Measurements from ENCODE around the gene EPHA2.

The EPHA2 gene

GRCh38 chr1:16090076-16090826 is 65.6 kb downstream of the EPHA2 start:
- TF ChIP-seq, protein P1, sequence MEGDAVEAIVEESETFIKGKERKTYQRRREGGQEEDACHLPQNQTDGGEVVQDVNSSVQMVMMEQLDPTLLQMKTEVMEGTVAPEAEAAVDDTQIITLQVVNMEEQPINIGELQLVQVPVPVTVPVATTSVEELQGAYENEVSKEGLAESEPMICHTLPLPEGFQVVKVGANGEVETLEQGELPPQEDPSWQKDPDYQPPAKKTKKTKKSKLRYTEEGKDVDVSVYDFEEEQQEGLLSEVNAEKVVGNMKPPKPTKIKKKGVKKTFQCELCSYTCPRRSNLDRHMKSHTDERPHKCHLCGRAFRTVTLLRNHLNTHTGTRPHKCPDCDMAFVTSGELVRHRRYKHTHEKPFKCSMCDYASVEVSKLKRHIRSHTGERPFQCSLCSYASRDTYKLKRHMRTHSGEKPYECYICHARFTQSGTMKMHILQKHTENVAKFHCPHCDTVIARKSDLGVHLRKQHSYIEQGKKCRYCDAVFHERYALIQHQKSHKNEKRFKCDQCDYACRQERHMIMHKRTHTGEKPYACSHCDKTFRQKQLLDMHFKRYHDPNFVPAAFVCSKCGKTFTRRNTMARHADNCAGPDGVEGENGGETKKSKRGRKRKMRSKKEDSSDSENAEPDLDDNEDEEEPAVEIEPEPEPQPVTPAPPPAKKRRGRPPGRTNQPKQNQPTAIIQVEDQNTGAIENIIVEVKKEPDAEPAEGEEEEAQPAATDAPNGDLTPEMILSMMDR (conservative IDR thresholded peaks at IDR 0.05; ENCODE audit: low read depth) = no peak
- no peak overlapping the region for H3K27ac ChIP-seq
- POLR2A ChIA-PET (ENCODE audit: low non-redundant PET) = no interaction called here
- no peak for DNase-seq (ENCODE audit: low spot score)
- CTCF ChIA-PET = interaction anchor here (2.3 kb wide), 1 partner anchor 155 kb away, joined by 7 read pairs; no protein-coding TSS in a partner anchor

- DNase-seq (ENCODE audit: low spot score) = peak; percentile 78
- POLR2A ChIA-PET (ENCODE audit: low non-redundant PET) = no interaction called here
- CTCF ChIA-PET = interaction anchor here (0.7 to 2.3 kb wide), 4 partner anchors 16 to 203 kb away, joined by 3 to 7 read pairs (median 4); no protein-coding TSS in a partner anchor
- H3K27ac ChIP-seq = peak overlapping the region; percentile 51
- TF ChIP-seq, protein P1 (conservative IDR thresholded peaks at IDR 0.05; ENCODE audit: low read depth) = no peak
These were observed 66.9 kb downstream of the EPHA2 start for GRCh38 chr1:16088996-16089395.

DNA sequence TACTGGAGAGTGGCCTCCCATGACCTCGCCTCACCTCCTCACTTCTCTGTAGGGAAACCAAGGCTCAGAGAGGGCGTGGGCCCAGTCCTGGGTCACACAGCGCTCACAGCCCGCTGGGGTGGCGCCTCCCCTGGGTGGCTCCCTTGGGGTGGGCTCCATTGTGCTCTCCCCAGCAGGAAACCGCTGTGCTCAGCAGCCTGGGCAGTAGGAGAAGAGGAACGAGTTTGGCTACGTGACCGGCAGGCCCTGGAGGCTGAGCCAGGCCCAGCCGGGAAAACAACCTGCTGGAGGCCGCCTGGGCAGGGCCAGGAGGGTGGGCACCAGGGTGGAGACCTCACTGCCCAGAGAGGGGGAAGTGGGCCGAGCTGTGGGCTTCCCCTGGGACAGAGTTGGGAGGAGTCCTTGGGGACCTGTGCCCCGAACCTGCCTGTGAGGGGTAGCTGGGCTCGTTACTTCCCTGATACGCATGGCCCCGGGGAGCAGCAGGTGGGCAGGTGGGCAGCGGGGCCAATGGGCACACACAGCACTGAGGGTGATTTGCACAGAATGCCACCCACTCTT is 67.4 kb downstream of the EPHA2 start:
- no peak for DNase-seq (ENCODE audit: low spot score)
- TF ChIP-seq, protein P1 (conservative IDR thresholded peaks at IDR 0.05; ENCODE audit: low read depth) = no peak
- H3K27ac ChIP-seq = peak overlapping the region; percentile 51
- ChIA-PET CTCF (interaction anchor here (0.7 to 2.3 kb wide), 5 partner anchors 10 to 203 kb away, joined by 3 to 7 read pairs (median 4); no protein-coding TSS in a partner anchor), POLR2A (ENCODE audit: low non-redundant PET) (no interaction called here)

DNA sequence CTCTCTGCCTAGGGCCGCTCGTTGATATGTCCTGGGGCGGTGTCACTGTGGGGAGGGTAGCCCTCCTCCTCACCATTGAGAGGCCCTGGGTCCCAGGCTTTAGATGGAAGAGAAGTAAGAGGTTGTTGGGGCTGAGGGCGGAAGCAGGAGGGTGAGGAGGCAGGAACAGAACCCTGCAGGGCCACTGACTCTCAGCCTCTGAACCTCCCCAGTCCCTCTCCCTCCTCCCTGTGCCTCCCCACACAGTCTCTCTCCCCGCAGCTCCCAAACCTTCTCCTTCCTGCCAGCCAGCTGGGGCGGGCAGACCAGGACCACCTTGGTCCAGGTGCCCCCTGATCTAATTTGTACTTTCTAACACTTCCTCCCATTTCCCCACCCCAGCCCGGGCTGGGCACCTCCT is 68.1 kb downstream of the EPHA2 start:
- TF ChIP-seq, protein P1 (conservative IDR thresholded peaks at IDR 0.05; ENCODE audit: low read depth) = no peak
- CTCF ChIA-PET = interaction anchor here (1.5 to 2.3 kb wide), 2 partner anchors 9 to 157 kb away, joined by 4 to 7 read pairs; no protein-coding TSS in a partner anchor
- no peak overlapping the region for H3K27ac ChIP-seq
- POLR2A ChIA-PET (ENCODE audit: low non-redundant PET) = no interaction called here
- DNase-seq (ENCODE audit: low spot score) = no peak

DNA sequence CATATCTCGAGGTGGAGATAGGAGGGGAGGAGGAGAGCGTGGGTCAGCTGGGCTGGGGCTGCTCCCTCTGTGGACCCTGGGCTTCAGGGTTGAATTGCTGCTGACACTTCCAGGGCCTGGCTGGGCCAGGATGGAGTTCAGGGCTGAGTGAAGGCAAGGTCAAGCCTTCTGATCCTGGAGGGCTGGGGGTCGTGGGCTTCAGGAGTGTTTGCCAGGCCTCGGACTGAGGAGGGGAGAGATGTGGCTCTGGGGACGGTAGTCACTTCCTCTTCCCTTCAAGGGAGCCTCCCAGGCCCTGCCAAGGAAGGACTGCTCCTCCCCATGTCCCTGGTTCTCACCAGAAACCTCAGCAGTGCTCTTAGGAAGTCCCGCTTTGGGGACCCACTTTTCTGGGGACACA is 70.3 kb downstream of the EPHA2 start:
- H3K27ac ChIP-seq = no peak overlapping the region
- DNase-seq (ENCODE audit: low spot score) = no peak
- CTCF ChIA-PET = no interaction called here
- POLR2A ChIA-PET (ENCODE audit: low non-redundant PET) = no interaction called here
- TF ChIP-seq, protein P1 (conservative IDR thresholded peaks at IDR 0.05; ENCODE audit: low read depth) = no peak

- H3K27ac ChIP-seq = peak overlapping the region; percentile 59
- DNase-seq (ENCODE audit: low spot score) = no peak
- CTCF ChIA-PET = interaction anchor here (0.6 to 2.7 kb wide), 5 partner anchors 37 to 280 kb away, joined by 3 to 17 read pairs (median 11); partner anchors contain the start of gene EPHA2
- POLR2A ChIA-PET (ENCODE audit: low non-redundant PET) = interaction anchor here (0.5 kb wide), 1 partner anchor 99 kb away, joined by 3 read pairs; no protein-coding TSS in a partner anchor
- TF ChIP-seq, protein P1 (conservative IDR thresholded peaks at IDR 0.05; ENCODE audit: low read depth) = no peak
These were observed 72.4 kb downstream of the EPHA2 start for GRCh38 chr1:16083486-16083885.
